Caco-2 (cell line): ENCODE measurements around the gene FLT4. TPM values are rescaled to one million over a fixed set of nuclear protein-coding genes. Genes with fewer than 3 reads are reported as not detected.
"Not testable (repeated sequence)": the region's sequence is repeated elsewhere in the genome, so short reads cannot be mapped to it uniquely, and the experiment has no call there.

Experiments
- BruUV-seq: library from RNA; stranded (reverse); fragments of 400-500 nt; replicated peaks from 2 replicates; lab custom pipeline; 2021; lab: Mats Ljungman, UMichigan
- CTCF ChIA-PET: fragments of 300-600 bp; sonication (Branson Sonifier 250); formaldehyde crosslinking; loops from one replicate; lab custom pipeline; 2022; ENCODE audit warnings: antibody characterized with exemption; lab: Charles Lee
- POLR2A ChIA-PET: fragments of 300-600 bp; sonication (Branson Sonifier 250); formaldehyde crosslinking; loops from one replicate; lab custom pipeline; 2022; ENCODE audit warnings: antibody characterized with exemption; lab: Charles Lee
- DNase-seq, 2 experiments: peaks; one replicate each; pipeline versions ENCODE4 v3.0.0 to v3.0.0-alpha.2; 2020 to 2022
- H3K27me3 ChIP-seq: replicated peaks from 2 replicates; pipeline ENCODE4 v1.6.0; 2011; ENCODE audit warnings: low read length; ENCODE audit not compliant: control insufficient read depth, insufficient read depth
- H3K36me3 ChIP-seq: 2 replicates; pipeline ENCODE4 v1.5.1; 2011; ENCODE audit warnings: low read length; ENCODE audit not compliant: control insufficient read depth, insufficient read depth
- H3K4me1 ChIP-seq: fragments of 250-450 bp; sonication (Bioruptor Pico); 2 replicates; pipeline ENCODE4 v1.5.1; 2020; ENCODE audit warnings: mild to moderate bottlenecking
- H3K4me3 ChIP-seq: 2 replicates; pipeline ENCODE4 v1.5.1; 2011; ENCODE audit warnings: low read depth, mild to moderate bottlenecking, control low read depth, low read length
- H3K9me3 ChIP-seq: fragments of 250-450 bp; sonication (Bioruptor Pico); 2 replicates; pipeline ENCODE4 v1.5.1; 2020; ENCODE audit warnings: mild to moderate bottlenecking, moderate library complexity
- H3K27ac Mint-ChIP-seq: one replicate; pipeline ENCODE4 v1.8.0; 2022; ENCODE audit warnings: mixed read lengths; ENCODE audit not compliant: unreplicated experiment
- H3K27me3 Mint-ChIP-seq: one replicate; pipeline ENCODE4 v1.8.0; 2022; ENCODE audit warnings: mixed read lengths; ENCODE audit not compliant: insufficient read depth, unreplicated experiment
- H3K36me3 Mint-ChIP-seq: one replicate; pipeline ENCODE4 v1.8.0; 2022; ENCODE audit warnings: mild to moderate bottlenecking, mixed read lengths; ENCODE audit not compliant: insufficient read depth, unreplicated experiment
- H3K4me1 Mint-ChIP-seq: one replicate; pipeline ENCODE4 v1.8.0; 2022; ENCODE audit warnings: low read depth, mixed read lengths; ENCODE audit not compliant: unreplicated experiment
- H3K4me3 Mint-ChIP-seq: one replicate; pipeline ENCODE4 v1.8.0; 2022; ENCODE audit warnings: mild to moderate bottlenecking, moderate library complexity, mixed read lengths; ENCODE audit not compliant: unreplicated experiment
- H3K9me3 Mint-ChIP-seq: one replicate; pipeline ENCODE4 v1.8.0; 2022; ENCODE audit warnings: mixed read lengths; ENCODE audit not compliant: unreplicated experiment
- intact Hi-C: fragments of 100-400 bp; cut with micrococcal nuclease; formaldehyde crosslinking; loops from one replicate; pipeline ENCODE4 v1.10.0; 2022; ENCODE audit not compliant: unreplicated experiment
- total RNA-seq: library from RNA; stranded (reverse); gene quantifications from 2 replicates; pipeline ENCODE4 v1.2.3, GENCODE V29; 2022
- TF ChIP-seq, protein P1 (sequence below), 2 experiments: fragments of 200-600 bp in 1 of 2; IDR thresholded peaks; 1 replicate in 1 of 2; 2 replicates in 1 of 2; pipeline versions ENCODE4 v1.5.1 to v1.8.0; 2011 to 2022; ENCODE audit warnings: antibody characterized with exemption in 1 of 2, control low read depth in 1 of 2, inconsistent platforms in 1 of 2, low read depth in 1 of 2, low read length in 1 of 2, mild to moderate bottlenecking in 1 of 2, moderate library complexity in 1 of 2; ENCODE audit not compliant: insufficient read depth in 1 of 2, severe bottlenecking in 1 of 2, unreplicated experiment in 1 of 2

The FLT4 gene
- total RNA-seq, 1 experiment from 2014 or later, result not detected

DNA sequence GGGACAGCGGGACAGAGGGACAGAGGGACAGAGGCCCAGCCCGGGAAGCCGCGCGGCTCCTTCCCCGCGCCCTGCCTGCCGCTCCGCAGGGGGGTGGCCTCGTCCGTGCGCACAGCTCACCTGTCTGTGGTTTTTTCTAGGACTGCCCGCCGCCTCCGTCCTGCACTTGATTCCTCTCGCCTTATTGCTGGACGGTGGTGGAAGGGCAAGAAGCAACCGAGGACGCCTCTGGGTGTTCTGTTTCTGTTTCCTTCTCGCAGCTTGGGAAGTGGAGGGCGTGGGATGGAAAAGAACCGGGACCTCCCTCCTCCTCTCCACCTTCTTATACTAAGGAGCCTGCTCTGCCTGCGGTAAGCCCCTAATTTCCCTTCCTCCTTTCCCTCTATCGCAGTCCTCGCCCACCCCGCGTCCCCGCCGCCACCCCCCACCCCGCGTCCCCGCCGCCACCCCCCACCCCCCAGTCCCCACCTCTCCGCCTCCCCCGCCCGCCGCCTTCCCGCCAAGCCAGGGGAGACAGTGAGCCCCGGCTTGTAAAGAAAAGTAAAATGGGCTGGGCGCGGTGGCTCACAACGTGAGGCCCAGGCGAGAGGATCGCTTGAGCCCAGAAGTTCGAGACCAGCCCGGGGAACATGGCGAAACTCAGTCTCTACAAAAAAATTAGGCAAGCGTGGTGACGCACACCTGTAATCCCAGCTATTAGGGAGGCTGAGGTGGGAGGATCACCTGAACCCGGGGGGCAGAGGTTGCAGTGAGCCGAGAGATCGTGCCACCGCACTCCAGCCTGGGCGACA, 9.6 kb upstream of the FLT4 start:
- H3K36me3 Mint-ChIP-seq, result no peaks in the 10 kb centered on the region
- H3K4me1 Mint-ChIP-seq, result no peaks in the 10 kb centered on the region
- H3K4me3 Mint-ChIP-seq, result no peak overlapping the region
- TF ChIP-seq, protein P1, sequence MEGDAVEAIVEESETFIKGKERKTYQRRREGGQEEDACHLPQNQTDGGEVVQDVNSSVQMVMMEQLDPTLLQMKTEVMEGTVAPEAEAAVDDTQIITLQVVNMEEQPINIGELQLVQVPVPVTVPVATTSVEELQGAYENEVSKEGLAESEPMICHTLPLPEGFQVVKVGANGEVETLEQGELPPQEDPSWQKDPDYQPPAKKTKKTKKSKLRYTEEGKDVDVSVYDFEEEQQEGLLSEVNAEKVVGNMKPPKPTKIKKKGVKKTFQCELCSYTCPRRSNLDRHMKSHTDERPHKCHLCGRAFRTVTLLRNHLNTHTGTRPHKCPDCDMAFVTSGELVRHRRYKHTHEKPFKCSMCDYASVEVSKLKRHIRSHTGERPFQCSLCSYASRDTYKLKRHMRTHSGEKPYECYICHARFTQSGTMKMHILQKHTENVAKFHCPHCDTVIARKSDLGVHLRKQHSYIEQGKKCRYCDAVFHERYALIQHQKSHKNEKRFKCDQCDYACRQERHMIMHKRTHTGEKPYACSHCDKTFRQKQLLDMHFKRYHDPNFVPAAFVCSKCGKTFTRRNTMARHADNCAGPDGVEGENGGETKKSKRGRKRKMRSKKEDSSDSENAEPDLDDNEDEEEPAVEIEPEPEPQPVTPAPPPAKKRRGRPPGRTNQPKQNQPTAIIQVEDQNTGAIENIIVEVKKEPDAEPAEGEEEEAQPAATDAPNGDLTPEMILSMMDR (IDR thresholded peaks at IDR 0.05; ENCODE audit: insufficient read depth in 1 of 2, low read depth in 1 of 2, low read length in 1 of 2, severe bottlenecking in 1 of 2, unreplicated experiment in 1 of 2), result no peak
- H3K27ac Mint-ChIP-seq, result no peak overlapping the region
- H3K4me1 ChIP-seq, result no peaks in the 10 kb centered on the region
- ChIA-PET CTCF (no interaction called here), POLR2A (no interaction called here)
- no peaks in the 10 kb centered on the region for H3K27me3 ChIP-seq
- H3K27me3 Mint-ChIP-seq, result peaks cover 21% of the 10 kb centered on the region
- no TSS peak for BruUV-seq
- H3K4me3 ChIP-seq, result no peak overlapping the region
- H3K36me3 ChIP-seq, result no peaks in the 10 kb centered on the region
- H3K9me3 Mint-ChIP-seq, result no peaks in the 10 kb centered on the region
- no peaks in the 10 kb centered on the region for H3K9me3 ChIP-seq
- intact Hi-C loops, result no loop called here
- no peak for DNase-seq

DNA sequence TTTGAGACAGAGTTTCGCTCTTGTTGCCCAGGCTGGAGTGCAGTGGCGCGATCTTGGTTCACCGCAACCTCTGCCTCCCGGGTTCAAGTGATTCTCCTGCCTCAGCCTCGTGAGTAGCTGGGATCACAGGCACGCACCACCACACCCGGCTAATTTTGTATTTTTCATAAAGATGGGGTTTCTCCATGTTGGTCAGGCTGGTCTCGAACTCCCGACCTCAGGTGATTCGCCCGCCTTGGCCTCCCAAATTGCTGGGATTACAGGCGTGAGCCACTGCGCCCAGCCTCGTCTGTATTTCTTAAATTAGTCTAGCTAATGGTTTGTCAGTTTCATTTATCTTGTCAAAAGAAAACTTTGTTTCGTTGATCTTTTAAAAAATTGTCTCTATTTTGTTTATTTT, 5.8 kb upstream of the FLT4 start:
- POLR2A ChIA-PET, result interaction anchor here (0.7 kb wide), 1 partner anchor 232 kb away, joined by 3 read pairs; no protein-coding TSS in a partner anchor
- H3K4me1 ChIP-seq, CTCF ChIA-PET, H3K27me3 ChIP-seq, H3K9me3 ChIP-seq, H3K4me3 Mint-ChIP-seq, BruUV-seq, H3K36me3 Mint-ChIP-seq, H3K36me3 ChIP-seq, H3K9me3 Mint-ChIP-seq, H3K27ac Mint-ChIP-seq, H3K4me1 Mint-ChIP-seq, DNase-seq, intact Hi-C loops, H3K4me3 ChIP-seq: not testable (repeated sequence)
- H3K27me3 Mint-ChIP-seq, result peaks cover 39% of the 10 kb centered on the region

DNA sequence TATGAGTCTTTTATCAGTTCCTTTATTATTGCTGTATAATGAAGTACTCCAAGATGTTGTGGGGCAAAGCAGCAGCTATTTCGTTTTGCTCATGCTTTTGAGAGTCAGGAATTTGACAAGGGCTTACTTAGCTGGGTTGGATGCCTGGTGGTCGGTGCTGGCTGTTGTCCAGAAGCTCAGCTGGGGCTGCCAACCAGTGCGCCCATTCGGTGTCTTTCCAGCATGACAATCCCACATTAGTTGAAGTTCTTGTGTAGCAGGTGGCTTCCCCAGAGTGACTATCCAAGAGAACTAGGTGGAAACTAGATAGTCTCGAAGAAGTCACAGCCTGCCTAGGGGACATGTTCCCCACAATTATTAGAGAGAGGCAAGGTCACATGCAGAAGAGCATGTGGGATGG, 3.4 kb upstream of the FLT4 start:
- ChIA-PET POLR2A (no interaction called here), CTCF (no interaction called here)
- no peak overlapping the region for H3K4me3 ChIP-seq
- Mint-ChIP-seq H3K4me1 (peaks cover 7% of the 10 kb centered on the region), H3K36me3 (no peaks in the 10 kb centered on the region), H3K4me3 (no peak overlapping the region), H3K9me3 (no peaks in the 10 kb centered on the region), H3K27ac (no peak overlapping the region), H3K27me3 (peaks cover 40% of the 10 kb centered on the region)
- no peaks in the 10 kb centered on the region for H3K4me1 ChIP-seq
- H3K36me3 ChIP-seq, result no peaks in the 10 kb centered on the region
- H3K27me3 ChIP-seq, result no peaks in the 10 kb centered on the region
- no TSS peak for BruUV-seq
- intact Hi-C loops, result no loop called here
- no peak for DNase-seq
- no peaks in the 10 kb centered on the region for H3K9me3 ChIP-seq
- TF ChIP-seq, protein P1 (IDR thresholded peaks at IDR 0.05; ENCODE audit: insufficient read depth in 1 of 2, low read depth in 1 of 2, low read length in 1 of 2, severe bottlenecking in 1 of 2, unreplicated experiment in 1 of 2), result no peak
